ENCODE measurements around the gene ITGB1BP2.
"Not testable (repeated sequence)": the region's sequence is repeated elsewhere in the genome, so short reads cannot be mapped to it uniquely, and the experiment has no call there.

Gene ITGB1BP2

GRCh38 chrX:71302461-71303213 lies 1.1 kb downstream of the ITGB1BP2 start:
- DNase-seq = no peak

GRCh38 chrX:71304561-71304960 lies 3.0 kb downstream of the ITGB1BP2 start:
- no peak for DNase-seq

GRCh38 chrX:71315917-71316316 lies 14.4 kb downstream of the ITGB1BP2 start:
- peak; percentile 26 for DNase-seq

GRCh38 chrX:71316959-71317358 lies 15.4 kb downstream of the ITGB1BP2 start:
- DNase-seq = not testable (repeated sequence)

GRCh38 chrX:71320126-71320525 lies 18.6 kb downstream of the ITGB1BP2 start:
- DNase-seq = no peak

- no peak for DNase-seq
These were observed 20.2 kb downstream of the ITGB1BP2 start for GRCh38 chrX:71321731-71322130.

GRCh38 chrX:71324452-71324851 lies 22.9 kb downstream of the ITGB1BP2 start:
- not testable (repeated sequence) for DNase-seq

- no peak for DNase-seq
These were observed 24.8 kb downstream of the ITGB1BP2 start for GRCh38 chrX:71326394-71326793.

GRCh38 chrX:71349151-71349665 lies 47.7 kb downstream of the ITGB1BP2 start:
- DNase-seq = not testable (repeated sequence)

- DNase-seq = not testable (repeated sequence)
These were observed 48.3 kb downstream of the ITGB1BP2 start for GRCh38 chrX:71349867-71350266.

GRCh38 chrX:71352439-71352838 lies 50.9 kb downstream of the ITGB1BP2 start:
- not testable (repeated sequence) for DNase-seq
